Subcutaneous abdominal adipose tissue (tissue), 5 donors: ENCODE results near the gene SUSD1.

Experiments used
- H3K27ac ChIP-seq: one replicate; pipeline ENCODE4 v1.7.0; 2013; ENCODE audit warnings: low read depth, mild to moderate bottlenecking, inconsistent platforms, low read length, moderate library complexity
- H3K27me3 ChIP-seq, 5 donors: one replicate each; pipeline ENCODE4 v1.7.0; 2013; ENCODE audit warnings: low read length in 5 of 5, inconsistent platforms in 1 of 5; ENCODE audit not compliant: control insufficient read depth in 5 of 5, insufficient read depth in 4 of 5
- H3K36me3 ChIP-seq, 5 donors: one replicate each; pipeline ENCODE4 v1.7.0; 2013; ENCODE audit warnings: low read length in 5 of 5; ENCODE audit not compliant: control insufficient read depth in 5 of 5, insufficient read depth in 5 of 5
- H3K4me1 ChIP-seq, 5 donors: one replicate each; pipeline ENCODE4 v1.7.0; 2013; ENCODE audit warnings: low read length in 5 of 5, mild to moderate bottlenecking in 3 of 5, moderate library complexity in 1 of 5; ENCODE audit not compliant: control insufficient read depth in 5 of 5, insufficient read depth in 5 of 5
- H3K4me3 ChIP-seq, 5 donors: one replicate each; pipeline ENCODE4 v1.7.0; 2013; ENCODE audit warnings: low read length in 5 of 5, low read depth in 1 of 5
- H3K9ac ChIP-seq, 5 donors: one replicate each; pipeline ENCODE4 v1.7.0; 2013; ENCODE audit warnings: low read length in 5 of 5, mild to moderate bottlenecking in 4 of 5, moderate library complexity in 3 of 5
- H3K9me3 ChIP-seq, 5 donors: one replicate each; pipeline ENCODE4 v1.7.0; 2013; ENCODE audit warnings: low read length in 5 of 5; ENCODE audit not compliant: control insufficient read depth in 5 of 5
- donor health status: healthy.
- donor health status: healthy.
- donor health status: healthy.
- donor health status: healthy.
- donor health status: healthy.

SUSD1 gene

GRCh38 chr9:112038017-112038408 is 137.1 kb downstream of the SUSD1 start:
- Histone ChIP-seq H3K4me1 (peaks cover 0 to 4% (median 0%) of the 10 kb centered on the region in 5 donors), H3K9me3 (no peaks in the 10 kb centered on the region), H3K9ac (no peak overlapping the region), H3K27me3 (no peaks in the 10 kb centered on the region), H3K4me3 (no peak overlapping the region), H3K27ac (no peak overlapping the region), H3K36me3 (peaks cover 0 to 14% (median 9%) of the 10 kb centered on the region in 5 donors)

- Histone ChIP-seq H3K36me3 (peaks cover 0 to 14% (median 9%) of the 10 kb centered on the region in 5 donors), H3K27me3 (no peaks in the 10 kb centered on the region), H3K4me3 (no peak overlapping the region), H3K9ac (no peak overlapping the region), H3K27ac (no peak overlapping the region), H3K9me3 (no peaks in the 10 kb centered on the region), H3K4me1 (peaks cover 0 to 4% (median 0%) of the 10 kb centered on the region in 5 donors)
Observed at GRCh38 chr9:112037281-112038016, 137.6 kb downstream of the SUSD1 start.

- peaks cover 0 to 4% (median 0%) of the 10 kb centered on the region in 5 donors for H3K4me1 ChIP-seq
- no peak overlapping the region for H3K9ac ChIP-seq
- H3K4me3 ChIP-seq = no peak overlapping the region
- peaks cover 0 to 8% (median 5%) of the 10 kb centered on the region in 5 donors for H3K36me3 ChIP-seq
- H3K27ac ChIP-seq = no peak overlapping the region
- no peaks in the 10 kb centered on the region for H3K27me3 ChIP-seq
- H3K9me3 ChIP-seq = no peaks in the 10 kb centered on the region
Observed at GRCh38 chr9:112035166-112035826, 139.8 kb downstream of the SUSD1 start.

GRCh38 chr9:112034216-112034611 is 140.9 kb downstream of the SUSD1 start:
- H3K9ac ChIP-seq = no peak overlapping the region
- peaks cover 0 to 8% (median 3%) of the 10 kb centered on the region in 5 donors for H3K4me1 ChIP-seq
- H3K27ac ChIP-seq = no peak overlapping the region
- no peaks in the 10 kb centered on the region for H3K9me3 ChIP-seq
- no peaks in the 10 kb centered on the region for H3K36me3 ChIP-seq
- no peak overlapping the region for H3K4me3 ChIP-seq
- no peaks in the 10 kb centered on the region for H3K27me3 ChIP-seq

- H3K36me3 ChIP-seq = no peaks in the 10 kb centered on the region
- H3K27me3 ChIP-seq = no peaks in the 10 kb centered on the region
- H3K9me3 ChIP-seq = no peaks in the 10 kb centered on the region
- no peak overlapping the region for H3K4me3 ChIP-seq
- peaks cover 0 to 8% (median 3%) of the 10 kb centered on the region in 5 donors for H3K4me1 ChIP-seq
- no peak overlapping the region for H3K27ac ChIP-seq
- no peak overlapping the region for H3K9ac ChIP-seq
Observed at GRCh38 chr9:112033237-112034215, 141.6 kb downstream of the SUSD1 start.

GRCh38 chr9:112032743-112033142 is 142.4 kb downstream of the SUSD1 start:
- H3K27me3 ChIP-seq = no peaks in the 10 kb centered on the region
- no peak overlapping the region for H3K4me3 ChIP-seq
- no peak overlapping the region for H3K9ac ChIP-seq
- no peak overlapping the region for H3K27ac ChIP-seq
- no peaks in the 10 kb centered on the region for H3K9me3 ChIP-seq
- H3K4me1 ChIP-seq = peaks cover 0 to 7% (median 3%) of the 10 kb centered on the region in 5 donors
- H3K36me3 ChIP-seq = no peaks in the 10 kb centered on the region

- Histone ChIP-seq H3K4me1 (peaks cover 0 to 5% (median 3%) of the 10 kb centered on the region in 5 donors), H3K36me3 (no peaks in the 10 kb centered on the region), H3K9ac (no peak overlapping the region), H3K9me3 (no peaks in the 10 kb centered on the region), H3K27me3 (no peaks in the 10 kb centered on the region), H3K27ac (no peak overlapping the region), H3K4me3 (no peak overlapping the region)
Observed at GRCh38 chr9:112032009-112032408, 143.1 kb downstream of the SUSD1 start.

GRCh38 chr9:112031400-112031799 is 143.7 kb downstream of the SUSD1 start:
- Histone ChIP-seq H3K9ac (no peak overlapping the region), H3K4me3 (no peak overlapping the region), H3K36me3 (no peaks in the 10 kb centered on the region), H3K9me3 (no peaks in the 10 kb centered on the region), H3K4me1 (peaks cover 0 to 5% (median 3%) of the 10 kb centered on the region in 5 donors), H3K27ac (no peak overlapping the region), H3K27me3 (no peaks in the 10 kb centered on the region)

GRCh38 chr9:112029921-112030444 is 145.1 kb downstream of the SUSD1 start:
- no peaks in the 10 kb centered on the region for H3K36me3 ChIP-seq
- H3K4me3 ChIP-seq = no peak overlapping the region
- no peak overlapping the region for H3K9ac ChIP-seq
- H3K27me3 ChIP-seq = no peaks in the 10 kb centered on the region
- peaks cover 0 to 5% (median 3%) of the 10 kb centered on the region in 5 donors for H3K4me1 ChIP-seq
- no peaks in the 10 kb centered on the region for H3K9me3 ChIP-seq
- no peak overlapping the region for H3K27ac ChIP-seq
